Activated T-cell treated with anti-CD3 and anti-CD28 coated beads, Interleukin-2, amount 50 U/mL, for 72 hours (primary cell): ENCODE measurements around the gene PCYT2. TPM values are rescaled to one million over a fixed set of nuclear protein-coding genes. Genes with fewer than 3 reads are reported as not detected.

Experiments used
- ATAC-seq, 2 donors: fragments of 150-1000 bp; cut with Tn5 transposase; replicated peaks in 1 of 2; 2 replicates each; pipeline ENCODE4 v1.10.0; 2021; ENCODE audit warnings: moderate library complexity in 2 of 2, mild to moderate bottlenecking in 1 of 2
- DNase-seq, 2 donors: peaks; one replicate each; pipeline ENCODE4 v3.0.0; 2021 to 2022; ENCODE audit warnings: mixed read lengths in 1 of 2
- H3K27ac Mint-ChIP-seq: one replicate; pipeline ENCODE4 v1.8.0; 2022; ENCODE audit warnings: mild to moderate bottlenecking, moderate library complexity, mixed read lengths
- H3K27me3 Mint-ChIP-seq: one replicate; pipeline ENCODE4 v1.8.0; 2022; ENCODE audit warnings: low read depth, mixed read lengths
- H3K36me3 Mint-ChIP-seq, 2 donors: one replicate each; pipeline ENCODE4 v1.8.0; 2022; ENCODE audit warnings: mixed read lengths in 2 of 2, mild to moderate bottlenecking in 1 of 2; ENCODE audit not compliant: insufficient read depth in 2 of 2
- H3K4me1 Mint-ChIP-seq: one replicate; pipeline ENCODE4 v1.8.0; 2022; ENCODE audit warnings: low read depth, mixed read lengths
- H3K4me3 Mint-ChIP-seq, 2 donors: one replicate each; pipeline ENCODE4 v1.8.0; 2022; ENCODE audit warnings: mild to moderate bottlenecking in 2 of 2, mixed read lengths in 2 of 2, moderate library complexity in 2 of 2
- H3K9me3 Mint-ChIP-seq, 2 donors: one replicate each; pipeline ENCODE4 v1.8.0; 2022; ENCODE audit warnings: mixed read lengths in 2 of 2
- total RNA-seq, 2 donors: library from RNA; stranded (reverse); gene quantifications; one replicate each; pipeline ENCODE4 v1.2.3, GENCODE V29; 2022

Gene PCYT2
- total RNA-seq, 2 donors from 2014 or later = 13.9 to 14.2 TPM

GRCh38 chr17:81885454-81885853 lies 25.7 kb downstream of the PCYT2 start:
- Mint-ChIP-seq H3K27me3 (no peaks in the 10 kb centered on the region), H3K9me3 (no peaks in the 10 kb centered on the region), H3K36me3 (peaks cover 15 to 52% of the 10 kb centered on the region in 2 donors), H3K27ac (no peak overlapping the region), H3K4me3 (no peak overlapping the region), H3K4me1 (peaks cover 31% of the 10 kb centered on the region)
- no peak for ATAC-seq
- DNase-seq = no peak

- ATAC-seq (peak; percentile 14 to 27), DNase-seq (no peak)
- Mint-ChIP-seq H3K9me3 (no peaks in the 10 kb centered on the region), H3K4me3 (no peak overlapping the region), H3K4me1 (peaks cover 31% of the 10 kb centered on the region), H3K27me3 (no peaks in the 10 kb centered on the region), H3K36me3 (peaks cover 15 to 49% of the 10 kb centered on the region in 2 donors), H3K27ac (no peak overlapping the region)
Observed at GRCh38 chr17:81884968-81885367, 26.2 kb downstream of the PCYT2 start.

- H3K4me3 Mint-ChIP-seq = no peak overlapping the region
- ATAC-seq = peak in 1 of 2 donors; percentile 16
- H3K27me3 Mint-ChIP-seq = no peaks in the 10 kb centered on the region
- DNase-seq = no peak
- no peak overlapping the region for H3K27ac Mint-ChIP-seq
- H3K9me3 Mint-ChIP-seq = no peaks in the 10 kb centered on the region
- peaks cover 15 to 53% of the 10 kb centered on the region in 2 donors for H3K36me3 Mint-ChIP-seq
- peaks cover 31% of the 10 kb centered on the region for H3K4me1 Mint-ChIP-seq
Observed at GRCh38 chr17:81884520-81884919, 26.7 kb downstream of the PCYT2 start.

GRCh38 chr17:81879121-81879520 lies 32.1 kb downstream of the PCYT2 start:
- ATAC-seq (no peak), DNase-seq (no peak)
- Mint-ChIP-seq H3K27me3 (no peaks in the 10 kb centered on the region), H3K4me1 (peaks cover 8% of the 10 kb centered on the region), H3K4me3 (no peak overlapping the region), H3K36me3 (peaks cover 5 to 32% of the 10 kb centered on the region in 2 donors), H3K27ac (no peak overlapping the region), H3K9me3 (no peaks in the 10 kb centered on the region)

- ATAC-seq (no peak), DNase-seq (no peak)
- Mint-ChIP-seq H3K36me3 (peaks cover 5 to 28% of the 10 kb centered on the region in 2 donors), H3K9me3 (no peaks in the 10 kb centered on the region), H3K27me3 (no peaks in the 10 kb centered on the region), H3K4me3 (no peak overlapping the region), H3K27ac (no peak overlapping the region), H3K4me1 (peaks cover 17% of the 10 kb centered on the region)
Observed at GRCh38 chr17:81878294-81878693, 32.9 kb downstream of the PCYT2 start.

GRCh38 chr17:81877569-81877968 lies 33.6 kb downstream of the PCYT2 start:
- Mint-ChIP-seq H3K36me3 (peaks cover 5 to 27% of the 10 kb centered on the region in 2 donors), H3K27ac (no peak overlapping the region)
- DNase-seq = no peak

GRCh38 chr17:81871387-81872230 lies 39.6 kb downstream of the PCYT2 start:
- H3K4me3 Mint-ChIP-seq = peak overlapping the region; percentile 89 to 90
- ATAC-seq (peak in 1 of 2 donors; percentile 3), DNase-seq (peak; percentile 97 to 99)
- H3K4me1 Mint-ChIP-seq = peaks cover 54% of the 10 kb centered on the region
- H3K9me3 Mint-ChIP-seq = no peaks in the 10 kb centered on the region
- no peaks in the 10 kb centered on the region for H3K27me3 Mint-ChIP-seq
- H3K36me3 Mint-ChIP-seq = peaks cover 5 to 7% of the 10 kb centered on the region in 2 donors
- H3K27ac Mint-ChIP-seq = peak overlapping the region; percentile 98

More at GRCh38 chr17:81877569-81877968, 33.6 kb downstream of the PCYT2 start:
- Mint-ChIP-seq H3K4me1 (peaks cover 24% of the 10 kb centered on the region), H3K4me3 (no peak overlapping the region), H3K27me3 (no peaks in the 10 kb centered on the region), H3K9me3 (no peaks in the 10 kb centered on the region)
- ATAC-seq = no peak

- peak within 1 kb of the TSS; percentile 98 for H3K27ac Mint-ChIP-seq
Observed at GRCh38 chr17:81870981-81871386, 40.2 kb downstream of the PCYT2 start, which contains the start of gene ARHGDIA. TSS of gene ARHGDIA (minus strand) at chr17:81871337. CDS start at chr17:81869930, 1,407 bp downstream.

GRCh38 chr17:81870131-81870980 lies 40.8 kb downstream of the PCYT2 start:
- Mint-ChIP-seq H3K9me3 (no peaks in the 10 kb centered on the region), H3K4me1 (peaks cover 59% of the 10 kb centered on the region), H3K4me3 (peak overlapping the region; percentile 94), H3K27me3 (no peaks in the 10 kb centered on the region), H3K27ac (peak overlapping the region; percentile 85), H3K36me3 (peaks cover 5 to 7% of the 10 kb centered on the region in 2 donors)
- DNase-seq (peak; percentile 55 to 62), ATAC-seq (peak; percentile 37 to 52)

More at GRCh38 chr17:81870981-81871386, 40.2 kb downstream of the PCYT2 start, which contains the start of gene ARHGDIA:
- Mint-ChIP-seq H3K9me3 (no peaks in the 10 kb centered on the region), H3K4me1 (peaks cover 54% of the 10 kb centered on the region), H3K27me3 (no peaks in the 10 kb centered on the region), H3K4me3 (peak within 1 kb of the TSS; percentile 94), H3K36me3 (peaks cover 5 to 7% of the 10 kb centered on the region in 2 donors)
- ATAC-seq (peak; percentile 74 to 78), DNase-seq (peak in 1 of 2 donors; percentile 22)

- Mint-ChIP-seq H3K9me3 (no peaks in the 10 kb centered on the region), H3K4me3 (peak overlapping the region; percentile 94), H3K27ac (peak overlapping the region; percentile 85), H3K36me3 (peaks cover 5 to 7% of the 10 kb centered on the region in 2 donors), H3K4me1 (peaks cover 55% of the 10 kb centered on the region), H3K27me3 (no peaks in the 10 kb centered on the region)
- DNase-seq = peak; percentile 53 to 72
- peak in 1 of 2 donors; percentile 16 for ATAC-seq
Observed at GRCh38 chr17:81869221-81870130, 41.7 kb downstream of the PCYT2 start.

- Mint-ChIP-seq H3K27ac (no peak overlapping the region), H3K9me3 (no peaks in the 10 kb centered on the region), H3K27me3 (no peaks in the 10 kb centered on the region), H3K4me3 (peak overlapping the region; percentile 94), H3K36me3 (peaks cover 5 to 7% of the 10 kb centered on the region in 2 donors), H3K4me1 (peaks cover 53% of the 10 kb centered on the region)
- no peak for ATAC-seq
- DNase-seq = peak in 1 of 2 donors; percentile 11
Observed at GRCh38 chr17:81868674-81869220, 42.5 kb downstream of the PCYT2 start.
